Measurements from ENCODE around the gene MINDY4B.

DNA sequence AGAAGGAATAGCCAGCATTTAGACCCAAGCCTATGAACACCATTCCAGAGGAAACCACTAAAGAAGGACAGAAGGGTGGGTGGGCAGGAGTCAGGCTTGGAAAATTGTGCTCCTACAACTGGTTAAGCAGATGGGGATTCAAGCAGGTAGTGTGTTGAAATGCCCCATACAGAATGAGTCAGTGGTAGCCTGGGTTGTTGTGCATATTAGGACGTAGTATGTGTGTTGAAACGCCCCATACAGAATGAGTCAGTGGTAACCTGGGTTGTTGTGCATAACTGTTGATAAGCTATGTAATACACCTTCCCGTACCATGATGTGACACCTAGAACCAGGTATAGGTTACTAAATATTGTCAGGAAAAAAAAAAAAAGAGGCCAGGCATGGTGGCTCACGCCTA, 34.0 kb downstream of the MINDY4B start:
- TF ChIP-seq, protein P1, sequence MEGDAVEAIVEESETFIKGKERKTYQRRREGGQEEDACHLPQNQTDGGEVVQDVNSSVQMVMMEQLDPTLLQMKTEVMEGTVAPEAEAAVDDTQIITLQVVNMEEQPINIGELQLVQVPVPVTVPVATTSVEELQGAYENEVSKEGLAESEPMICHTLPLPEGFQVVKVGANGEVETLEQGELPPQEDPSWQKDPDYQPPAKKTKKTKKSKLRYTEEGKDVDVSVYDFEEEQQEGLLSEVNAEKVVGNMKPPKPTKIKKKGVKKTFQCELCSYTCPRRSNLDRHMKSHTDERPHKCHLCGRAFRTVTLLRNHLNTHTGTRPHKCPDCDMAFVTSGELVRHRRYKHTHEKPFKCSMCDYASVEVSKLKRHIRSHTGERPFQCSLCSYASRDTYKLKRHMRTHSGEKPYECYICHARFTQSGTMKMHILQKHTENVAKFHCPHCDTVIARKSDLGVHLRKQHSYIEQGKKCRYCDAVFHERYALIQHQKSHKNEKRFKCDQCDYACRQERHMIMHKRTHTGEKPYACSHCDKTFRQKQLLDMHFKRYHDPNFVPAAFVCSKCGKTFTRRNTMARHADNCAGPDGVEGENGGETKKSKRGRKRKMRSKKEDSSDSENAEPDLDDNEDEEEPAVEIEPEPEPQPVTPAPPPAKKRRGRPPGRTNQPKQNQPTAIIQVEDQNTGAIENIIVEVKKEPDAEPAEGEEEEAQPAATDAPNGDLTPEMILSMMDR (IDR thresholded peaks at IDR 0.05; ENCODE audit: insufficient read depth, low read depth, low read length): no peak
- TF ChIP-seq EZH2 (IDR thresholded peaks at IDR 0.05; ENCODE audit: insufficient read depth, low read length): no peak
